Occipital lobe (tissue), 2 donors: ENCODE measurements around the gene USP30. TPM values are rescaled to one million over a fixed set of nuclear protein-coding genes. Genes with fewer than 3 reads are reported as not detected.
A peak's percentile ranks its signal among the peaks of the same experiment; 100 is the strongest.

Source experiments
- DNase-seq: peaks from one replicate; lab custom pipeline; 2025; lab: John Stamatoyannopoulos, UW
- total RNA-seq: library from RNA; depleted of rRNA; stranded (reverse); fragments of >200 nt; gene quantifications from one replicate; pipeline ENCODE4 v1.2.3, GENCODE V29; 2014

USP30 gene
- total RNA-seq, 1 donor from 2014 or later: 17.6 TPM

DNA sequence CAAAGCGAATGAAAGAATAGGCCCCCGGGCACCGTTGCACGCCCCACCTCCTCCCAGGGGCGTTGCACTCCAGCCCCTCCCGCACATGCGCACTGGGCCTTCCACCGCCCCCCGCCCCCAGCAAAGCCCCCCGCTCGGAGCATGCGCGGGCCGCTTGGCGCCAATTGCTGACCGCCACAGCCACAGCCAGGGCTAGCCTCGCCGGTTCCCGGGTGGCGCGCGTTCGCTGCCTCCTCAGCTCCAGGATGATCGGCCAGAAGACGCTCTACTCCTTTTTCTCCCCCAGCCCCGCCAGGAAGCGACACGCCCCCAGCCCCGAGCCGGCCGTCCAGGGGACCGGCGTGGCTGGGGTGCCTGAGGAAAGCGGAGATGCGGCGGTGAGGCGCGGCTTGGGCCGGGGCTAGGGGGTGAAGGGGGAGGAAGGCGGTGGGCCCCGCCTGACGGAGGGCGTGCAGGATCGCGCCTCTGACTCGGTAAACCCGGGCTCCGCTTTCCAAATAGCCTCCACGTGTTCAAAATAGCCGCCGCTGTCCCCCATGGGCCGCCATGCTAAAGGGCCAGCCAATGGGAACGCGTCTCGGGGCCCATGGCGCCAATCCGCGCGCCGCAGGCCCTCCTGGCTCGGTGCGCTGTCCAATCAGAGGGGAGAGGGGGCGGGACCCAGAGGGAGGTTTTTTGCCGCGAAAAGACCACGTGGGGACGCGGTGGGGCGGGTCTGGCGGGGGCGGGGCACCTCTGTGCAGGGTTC, 45.2 kb downstream of the USP30 start, which contains the start of gene UNG:
UNG (plus strand) TSS at position 163 of the 748 bp plus-strand sequence; CDS start at position 246, 83 bp downstream.
- peak; percentile 93 for DNase-seq

DNA sequence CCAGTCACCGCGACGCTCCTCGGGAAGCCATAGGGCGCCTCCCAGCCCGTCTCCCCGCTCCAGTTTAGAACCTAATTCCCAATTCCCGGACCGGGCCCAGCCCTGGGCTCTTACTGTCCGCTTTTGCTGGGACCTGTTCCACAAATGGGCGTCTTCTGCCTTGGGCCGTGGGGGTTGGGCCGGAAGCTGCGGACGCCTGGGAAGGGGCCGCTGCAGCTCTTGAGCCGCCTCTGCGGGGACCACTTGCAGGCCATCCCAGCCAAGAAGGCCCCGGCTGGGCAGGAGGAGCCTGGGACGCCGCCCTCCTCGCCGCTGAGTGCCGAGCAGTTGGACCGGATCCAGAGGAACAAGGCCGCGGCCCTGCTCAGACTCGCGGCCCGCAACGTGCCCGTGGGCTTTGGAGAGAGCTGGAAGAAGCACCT, 45.8 kb downstream of the USP30 start:
- DNase-seq: no peak

DNA sequence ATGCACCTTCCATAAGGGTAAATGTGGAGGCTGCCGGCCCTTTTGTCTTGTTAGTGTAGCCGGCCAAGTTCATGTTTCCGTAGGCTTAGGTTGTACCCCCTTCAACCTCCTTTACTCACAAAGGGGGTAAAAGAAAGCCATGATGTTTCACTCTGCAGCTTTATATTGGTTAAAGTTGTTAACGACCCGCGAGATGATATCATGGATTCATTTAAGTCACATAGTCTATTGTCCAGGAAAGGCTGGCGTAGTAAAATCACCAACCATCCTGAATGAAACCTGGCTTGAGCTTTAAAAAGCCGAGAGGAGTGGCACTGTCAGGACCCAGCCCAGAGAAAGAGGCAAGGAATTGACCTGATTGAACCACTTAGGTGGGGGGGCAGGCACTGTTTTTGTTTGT, 46.3 kb downstream of the USP30 start:
- no peak for DNase-seq

DNA sequence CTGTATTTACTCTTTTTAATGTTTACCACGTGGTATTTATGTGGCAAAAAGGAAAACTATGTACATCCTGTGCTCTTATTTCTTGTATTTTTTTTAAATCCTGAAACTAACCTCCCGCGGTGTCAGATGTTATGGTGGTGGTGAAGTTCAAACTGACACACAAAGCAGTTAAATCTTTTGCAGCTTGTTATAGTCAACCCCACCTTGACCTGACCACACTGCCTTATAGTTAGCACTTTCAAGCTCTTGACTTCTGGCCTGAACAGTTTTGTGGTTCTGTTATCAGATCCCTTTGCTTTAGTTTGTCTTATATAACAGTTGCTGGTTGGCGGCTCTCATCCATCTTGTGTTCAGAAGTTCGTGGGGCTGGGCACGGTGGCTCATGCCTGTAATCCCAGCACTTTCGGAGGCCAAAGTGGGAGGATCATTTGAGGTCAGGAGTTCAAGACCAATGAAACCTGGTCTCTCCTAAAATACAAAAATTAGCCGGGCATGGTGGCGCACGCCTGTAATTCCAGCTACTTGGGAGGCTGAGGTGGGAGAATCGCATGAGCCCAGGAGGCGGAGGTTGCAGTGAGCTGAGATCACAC, 47.1 kb downstream of the USP30 start:
- no peak for DNase-seq

DNA sequence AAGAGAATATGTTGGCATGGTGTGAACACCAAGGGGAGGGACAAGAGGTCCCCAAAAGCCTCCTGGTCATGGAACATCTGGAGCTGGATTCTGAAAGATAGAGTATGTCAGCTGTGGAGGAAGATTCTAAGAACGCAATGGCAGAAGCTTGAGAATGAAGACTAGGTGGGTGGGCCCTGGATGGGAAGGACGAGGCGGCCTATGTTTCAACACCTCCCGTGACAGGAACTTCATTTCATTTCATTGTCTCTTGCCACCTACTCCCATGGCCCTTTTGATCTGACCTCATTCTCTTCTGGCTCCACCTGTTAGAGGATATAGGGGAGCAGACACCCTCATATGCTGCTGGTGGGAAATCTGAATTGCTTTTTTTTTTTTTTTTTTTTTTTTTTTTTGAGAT, 48.4 kb downstream of the USP30 start:
- no peak for DNase-seq

DNA sequence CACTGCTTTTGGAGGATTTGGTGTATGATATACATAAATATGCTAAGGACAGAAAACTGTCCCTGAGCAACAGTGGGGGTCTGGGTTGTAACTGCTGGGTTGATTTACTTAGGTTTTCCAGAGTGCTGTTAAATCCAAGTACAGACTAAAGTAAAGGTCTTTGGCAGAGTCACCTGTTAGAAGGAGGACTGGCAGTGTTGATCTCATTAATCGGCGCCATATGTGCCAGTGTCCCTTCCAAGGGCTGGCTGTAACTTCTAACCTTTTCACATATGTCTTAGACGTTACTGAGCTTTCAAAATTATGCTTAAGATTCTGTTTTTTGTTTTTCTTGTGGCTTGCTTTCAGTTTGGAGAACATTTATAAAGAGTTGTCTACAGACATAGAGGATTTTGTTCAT, 50.1 kb downstream of the USP30 start:
- DNase-seq: no peak

DNA sequence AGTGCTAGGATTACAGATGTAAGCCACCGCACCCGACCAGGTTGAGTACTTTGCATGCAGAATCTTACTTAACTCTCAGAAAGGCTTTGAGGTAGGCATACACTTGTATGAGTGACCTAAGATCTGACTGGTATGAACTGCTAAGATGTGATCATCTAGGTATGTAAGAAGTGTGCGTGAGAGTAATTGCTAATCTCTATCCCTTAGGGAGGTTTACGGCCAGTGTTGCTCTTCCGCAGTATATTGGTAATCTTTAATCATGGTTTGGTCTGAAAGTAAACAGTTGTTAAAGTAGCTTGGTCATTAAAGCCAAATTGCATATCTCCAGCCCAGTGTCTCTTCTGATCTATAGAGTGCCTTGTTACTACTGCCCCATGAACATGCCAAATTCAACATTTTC, 52.8 kb downstream of the USP30 start:
- DNase-seq: no peak

DNA sequence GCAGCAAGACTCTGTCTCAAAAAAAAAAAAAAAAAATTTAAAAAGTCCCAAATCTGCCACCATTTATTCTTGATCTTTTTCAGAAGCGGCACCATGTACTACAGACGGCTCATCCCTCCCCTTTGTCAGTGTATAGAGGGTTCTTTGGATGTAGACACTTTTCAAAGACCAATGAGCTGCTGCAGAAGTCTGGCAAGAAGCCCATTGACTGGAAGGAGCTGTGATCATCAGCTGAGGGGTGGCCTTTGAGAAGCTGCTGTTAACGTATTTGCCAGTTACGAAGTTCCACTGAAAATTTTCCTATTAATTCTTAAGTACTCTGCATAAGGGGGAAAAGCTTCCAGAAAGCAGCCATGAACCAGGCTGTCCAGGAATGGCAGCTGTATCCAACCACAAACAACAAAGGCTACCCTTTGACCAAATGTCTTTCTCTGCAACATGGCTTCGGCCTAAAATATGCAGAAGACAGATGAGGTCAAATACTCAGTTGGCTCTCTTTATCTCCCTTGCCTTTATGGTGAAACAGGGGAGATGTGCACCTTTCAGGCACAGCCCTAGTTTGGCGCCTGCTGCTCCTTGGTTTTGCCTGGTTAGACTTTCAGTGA, 57.5 kb downstream of the USP30 start:
- DNase-seq: no peak

DNA sequence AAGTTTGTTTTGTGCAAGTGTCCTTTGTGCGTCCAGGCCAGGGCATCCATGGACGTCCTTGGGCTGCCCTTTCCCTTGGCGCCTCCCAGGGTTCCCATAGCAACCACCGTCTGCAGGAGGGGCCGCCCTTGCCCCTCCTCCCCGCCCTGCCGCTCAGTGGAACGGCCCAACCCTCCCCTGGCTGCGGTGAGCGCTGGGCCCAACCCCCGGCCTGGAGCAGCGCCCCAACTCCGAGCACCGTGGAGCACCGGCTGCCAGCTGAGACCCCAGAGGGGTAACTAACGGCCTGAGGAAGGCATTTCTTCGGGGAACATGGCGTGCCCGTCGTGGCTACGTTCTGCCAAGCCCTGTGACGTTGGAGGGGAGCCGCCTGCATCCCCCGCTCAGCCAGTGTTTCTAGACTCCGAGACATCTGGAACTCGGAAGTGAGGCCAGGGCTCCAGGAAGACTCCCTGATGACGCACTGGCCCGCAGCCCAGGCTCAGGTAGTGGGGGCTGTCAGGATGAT, 58.7 kb downstream of the USP30 start:
- peak; percentile 54 for DNase-seq

DNA sequence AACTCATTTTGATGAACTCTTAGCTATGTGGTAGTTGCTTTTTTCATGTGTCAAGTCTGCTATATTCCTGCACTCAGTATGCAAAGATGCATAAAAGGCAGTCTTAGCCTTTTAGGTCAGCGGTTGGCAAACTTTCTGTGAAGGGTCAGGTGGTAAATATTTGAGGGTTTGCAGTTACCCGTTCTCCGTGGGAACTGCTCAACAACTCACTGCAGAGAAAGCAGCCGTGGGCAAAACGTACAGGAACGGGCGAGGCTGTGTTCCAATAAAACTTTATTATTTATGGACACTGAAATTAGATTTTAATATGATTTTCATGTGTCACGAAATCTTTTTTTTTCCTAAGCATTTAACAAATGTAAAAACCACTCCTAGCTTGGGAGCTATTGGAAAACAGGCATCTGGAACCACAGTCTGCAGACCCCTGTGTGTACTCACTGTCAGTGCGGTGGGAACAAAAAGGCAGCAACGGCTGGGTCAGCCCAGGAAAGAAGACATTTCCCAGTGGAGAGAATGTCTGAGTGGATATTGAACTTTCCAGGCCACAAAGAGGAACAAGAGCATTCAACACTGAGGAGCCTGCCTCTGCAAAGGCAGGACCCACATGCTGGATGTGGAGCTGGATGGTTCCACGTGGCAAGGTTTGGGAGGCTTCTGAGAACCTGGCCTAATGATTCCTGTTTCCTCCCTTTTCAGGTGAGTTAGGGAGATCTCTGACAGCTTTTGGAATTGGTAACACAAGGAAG, 60.5 kb downstream of the USP30 start:
- no peak for DNase-seq

DNA sequence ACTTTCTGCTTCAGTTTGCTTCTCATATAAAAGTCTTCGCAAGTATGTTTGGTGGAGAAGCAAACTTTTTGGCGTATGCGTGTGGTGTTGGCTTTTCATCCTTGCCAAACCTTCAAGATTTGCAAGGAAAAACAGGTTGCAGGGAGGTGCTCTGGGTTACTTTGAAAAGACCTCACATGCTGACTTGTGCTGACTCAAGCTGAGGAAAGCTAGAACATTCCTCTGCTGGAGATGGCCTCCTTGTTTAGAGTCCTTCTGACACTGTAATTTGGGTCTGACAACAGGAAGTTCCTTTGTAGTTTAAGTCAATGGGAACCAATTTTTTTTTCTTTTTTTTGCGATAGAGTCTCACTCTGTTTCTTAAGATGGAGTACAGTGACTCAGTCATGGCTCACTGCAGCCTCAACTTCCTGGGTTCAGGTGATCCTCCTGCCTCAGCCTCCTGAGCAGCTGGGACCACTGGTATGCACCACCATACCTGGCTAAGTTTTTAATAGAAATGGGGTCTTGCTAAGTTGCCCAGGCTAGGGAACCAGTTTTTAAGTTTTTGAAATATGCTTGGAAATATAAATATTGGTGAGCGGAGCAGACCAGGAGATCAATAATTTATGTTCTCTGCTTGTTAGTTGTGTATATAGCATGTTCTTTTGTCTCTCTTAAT, 61.4 kb downstream of the USP30 start:
- no peak for DNase-seq

DNA sequence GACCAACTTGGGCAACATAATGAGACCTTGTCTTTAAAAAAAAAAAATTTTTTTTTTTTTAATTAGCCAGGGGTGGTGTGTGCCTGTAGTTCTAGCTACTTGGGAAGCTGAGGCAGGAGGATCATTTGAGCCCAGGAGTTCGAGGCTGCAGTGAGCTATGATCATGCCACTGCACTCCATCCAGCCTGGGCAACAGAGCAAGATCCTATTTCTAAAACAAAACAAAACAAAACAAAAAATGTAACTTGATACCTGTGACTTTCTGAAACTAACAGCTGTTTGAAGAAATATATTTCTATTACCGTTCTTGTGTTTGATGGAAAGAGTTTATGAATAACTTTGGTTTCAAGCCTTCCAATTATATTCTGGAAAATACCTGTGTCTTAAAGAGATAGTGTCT, 62.3 kb downstream of the USP30 start:
- DNase-seq: no peak

DNA sequence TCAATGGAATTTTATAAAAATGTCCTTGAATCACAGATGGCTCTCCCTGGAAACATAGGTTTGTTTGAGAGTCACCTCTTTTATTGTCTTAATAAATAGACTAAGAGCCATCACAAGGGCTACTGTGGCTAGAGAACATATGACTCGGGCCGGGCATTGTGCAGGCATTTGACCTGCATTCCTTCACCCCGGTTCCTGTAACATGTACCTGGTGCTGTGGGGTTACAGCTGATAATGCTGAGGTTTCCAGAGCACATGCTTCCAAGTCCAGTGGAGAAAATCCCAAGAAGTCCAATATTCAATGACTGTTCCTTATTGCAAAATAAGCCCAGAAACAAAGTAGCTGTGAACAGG, 63.0 kb downstream of the USP30 start:
- no peak for DNase-seq

DNA sequence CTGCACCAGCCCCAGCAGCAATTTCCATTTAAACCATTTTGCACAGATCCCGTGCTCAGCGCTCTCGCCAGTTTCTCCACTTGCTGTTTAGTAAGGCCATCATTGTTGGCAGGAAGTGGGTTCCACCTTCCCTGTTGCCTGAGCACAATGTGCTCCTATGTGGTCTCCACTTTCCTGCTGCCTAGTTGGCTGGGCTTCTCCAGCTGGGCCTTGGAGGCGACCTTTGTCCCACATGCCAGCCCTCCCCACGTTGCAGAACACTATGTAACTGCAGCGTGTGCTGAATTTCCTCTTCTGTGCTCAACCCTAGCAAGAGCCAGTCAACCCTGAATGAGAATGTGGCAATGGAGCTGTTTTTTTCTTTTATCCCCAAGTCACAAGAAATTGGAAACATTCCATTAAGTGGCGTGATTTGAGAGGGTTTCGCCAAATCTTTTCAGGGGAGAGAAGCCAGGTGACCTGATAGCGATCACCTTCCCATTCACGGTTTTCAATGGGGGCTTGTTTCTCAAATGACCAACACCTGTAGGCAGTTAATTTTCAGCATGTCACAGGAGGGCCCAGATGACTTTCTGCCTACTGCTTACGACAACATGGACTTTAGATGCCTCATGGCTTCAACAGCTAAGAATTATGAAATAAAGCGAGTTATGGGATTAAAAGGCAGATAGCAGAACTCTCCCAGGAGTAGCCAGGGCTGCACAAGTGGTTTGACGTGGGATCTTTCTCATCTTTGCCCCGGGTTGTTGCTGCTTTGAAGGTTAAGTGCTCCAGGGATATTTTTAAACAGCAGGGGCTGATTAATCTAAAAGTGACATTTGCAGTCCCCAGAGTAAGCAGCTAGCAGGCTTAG, 63.6 kb downstream of the USP30 start, which contains the start of gene ACACB:
ACACB (plus strand) TSS at position 830 of the 853 bp plus-strand sequence. CDS start 22,819 bp downstream, outside the sequence.
- peak; percentile 68 for DNase-seq

DNA sequence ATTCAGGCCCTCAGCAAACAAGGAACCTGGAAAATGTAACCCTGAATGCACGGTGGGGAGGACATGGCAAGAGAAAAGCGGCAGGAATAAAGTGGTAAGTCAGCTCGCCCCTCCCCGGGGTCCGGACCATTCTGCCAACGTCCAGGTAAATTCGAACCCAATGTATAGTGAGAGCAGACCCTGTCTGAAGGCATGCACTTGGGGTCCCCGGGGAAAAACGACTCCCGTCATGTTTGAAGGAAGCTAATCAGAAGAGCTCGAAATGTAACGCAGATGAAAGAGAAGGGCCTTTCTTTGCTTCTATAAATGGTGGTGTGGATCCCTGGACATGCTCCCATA, 64.2 kb downstream of the USP30 start:
- DNase-seq: no peak

DNA sequence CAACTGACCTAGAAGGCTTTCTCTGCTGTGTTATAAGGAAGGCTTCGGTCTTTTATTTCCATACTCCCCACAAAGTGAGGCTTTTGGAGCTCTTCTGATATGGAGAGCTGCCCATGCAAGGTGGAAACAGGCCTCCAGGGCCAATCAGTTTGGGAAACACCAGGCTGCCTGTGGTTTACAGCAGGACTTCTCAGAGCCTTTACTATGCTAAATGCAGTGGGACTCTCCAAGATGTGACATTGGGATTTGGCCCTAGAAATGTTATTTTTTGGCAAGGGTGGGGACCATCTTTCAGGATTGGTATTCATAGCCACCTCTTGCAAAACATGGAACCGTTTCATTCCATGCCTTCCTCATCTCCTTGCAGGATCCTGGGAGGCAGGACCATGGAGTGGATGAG, 67.7 kb downstream of the USP30 start:
- no peak for DNase-seq

DNA sequence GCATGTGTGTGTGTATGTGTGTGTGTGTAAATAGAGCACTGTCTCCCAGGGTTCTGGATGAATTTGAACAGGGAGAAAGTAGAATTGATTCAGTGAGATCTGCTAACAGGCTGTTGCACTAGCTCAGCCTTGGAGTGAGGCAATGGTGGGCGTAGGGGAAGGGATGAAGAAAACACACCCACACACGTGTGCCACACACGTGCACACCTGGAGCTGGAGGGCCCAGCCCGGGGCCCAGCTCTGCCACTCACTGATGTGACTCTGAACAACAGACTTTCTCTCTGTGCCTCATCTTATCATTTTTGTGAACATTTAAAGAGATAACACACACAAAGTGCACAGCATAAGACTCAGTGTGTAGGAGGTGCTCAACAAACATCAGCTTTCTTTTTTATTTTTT, 68.2 kb downstream of the USP30 start:
- DNase-seq: no peak

DNA sequence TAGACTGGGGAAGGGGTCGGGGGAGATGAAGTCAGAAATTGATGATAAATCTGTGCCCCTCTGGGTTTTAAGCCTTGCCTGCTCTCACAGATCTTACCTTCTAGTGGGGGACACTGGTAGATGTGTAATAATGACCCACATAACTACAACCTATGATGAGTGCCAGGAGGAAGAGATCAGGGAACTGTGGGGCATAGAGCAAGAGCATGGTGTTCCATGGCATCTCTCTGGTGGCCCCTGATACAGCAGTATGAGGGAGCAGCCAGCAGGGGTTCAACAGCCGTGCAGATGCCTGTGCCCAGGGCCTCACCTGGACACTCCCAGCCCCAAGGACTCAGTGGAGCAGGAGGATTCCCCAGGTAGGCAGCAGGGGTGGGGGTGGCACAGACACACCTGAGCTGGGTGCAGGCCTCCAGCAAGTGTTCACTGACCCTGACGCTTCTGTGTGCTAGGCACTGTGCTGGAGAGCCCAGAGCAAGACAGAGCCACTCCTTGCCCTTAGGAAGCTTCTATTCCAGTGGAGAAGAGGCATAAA, 69.0 kb downstream of the USP30 start:
- no peak for DNase-seq

DNA sequence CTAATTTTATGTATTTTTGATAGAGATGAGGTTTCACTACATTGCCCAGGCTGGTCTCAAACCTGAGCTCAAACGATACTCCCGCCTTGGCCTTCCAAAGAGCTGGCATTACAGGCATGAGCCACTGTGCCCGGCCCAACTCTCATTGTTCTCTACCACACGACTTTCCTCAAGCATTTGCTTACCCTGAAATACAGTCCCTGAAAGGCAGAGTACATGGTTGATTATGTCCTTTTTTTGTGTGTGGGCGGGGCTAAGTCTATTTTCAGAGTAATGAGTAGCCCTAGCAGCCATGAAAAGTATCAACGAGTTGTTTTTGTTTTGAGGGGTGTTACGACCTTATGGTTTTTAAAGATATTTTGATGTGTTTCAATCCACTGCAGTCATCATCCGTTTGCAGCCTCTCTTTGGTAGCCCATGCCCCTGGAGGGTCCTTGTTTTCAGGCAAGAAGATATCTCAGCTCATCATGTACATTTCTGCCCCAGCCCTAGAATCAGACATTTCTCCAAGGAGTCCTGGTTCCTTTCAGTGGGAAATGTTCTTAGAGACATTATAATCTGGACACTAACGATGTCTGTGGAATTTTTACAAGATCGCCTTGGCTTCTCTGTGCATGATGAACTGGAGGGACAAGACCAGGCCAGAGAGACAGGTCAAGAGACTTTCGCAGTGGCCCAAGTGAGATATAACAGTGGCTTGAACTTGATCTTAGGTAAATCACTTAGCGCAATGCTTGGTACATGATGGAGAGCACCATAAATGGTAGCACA, 72.7 kb downstream of the USP30 start:
- DNase-seq: no peak
